Mononuclear cell (primary cell): Measurements from ENCODE around the gene CXCL6. TPM values are rescaled to one million over a fixed set of nuclear protein-coding genes. Genes with fewer than 3 reads are reported as not detected.
A peak's percentile ranks its signal among the peaks of the same experiment; 100 is the strongest.

Experiments used
- H3K27me3 ChIP-seq: 2 replicates; pipeline ENCODE4 v1.6.0; 2011; ENCODE audit warnings: low read length, control low read depth; ENCODE audit not compliant: insufficient read depth
- H3K4me1 ChIP-seq: 2 replicates; pipeline ENCODE4 v1.5.1; 2011; ENCODE audit warnings: mild to moderate bottlenecking, low read length, control low read depth; ENCODE audit not compliant: insufficient read depth
- H3K4me3 ChIP-seq: 2 replicates; pipeline ENCODE4 v1.5.1; 2011; ENCODE audit warnings: mild to moderate bottlenecking, low read length, moderate library complexity
- H3K9me3 ChIP-seq: 2 replicates; pipeline ENCODE4 v1.5.1; 2011; ENCODE audit warnings: low read depth, mild to moderate bottlenecking, control low read depth, low read length
- total RNA-seq: library from RNA; depleted of rRNA; stranded (reverse); fragments of >200 nt; gene quantifications from one replicate; pipeline ENCODE4 v1.2.3, GENCODE V29; 2012

CXCL6 gene
- total RNA-seq, 1 donor: not detected

DNA sequence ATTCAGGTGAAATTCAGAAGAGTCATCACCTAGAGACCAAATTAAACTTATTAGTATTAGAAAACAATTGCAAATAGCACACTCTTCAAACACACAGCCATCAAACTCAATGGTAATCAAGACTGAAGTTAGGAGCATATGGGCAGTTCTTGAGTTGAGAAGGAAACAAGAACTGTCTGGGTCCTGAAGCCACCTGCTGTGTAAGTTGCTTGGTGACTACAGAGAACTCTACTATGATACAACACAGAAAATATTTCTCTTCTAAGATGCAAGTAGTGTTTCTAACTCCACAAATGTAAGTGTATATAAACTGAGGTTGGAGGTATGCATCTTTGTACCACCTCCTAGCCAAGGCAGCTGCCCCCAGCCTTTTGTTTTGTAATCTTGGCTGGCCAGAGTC lies 16.3 kb downstream of the CXCL6 start:
- H3K9me3 ChIP-seq: no peaks in the 10 kb centered on the region
- no peaks in the 10 kb centered on the region for H3K27me3 ChIP-seq
- H3K4me1 ChIP-seq: peaks cover 12% of the 10 kb centered on the region
- no peak overlapping the region for H3K4me3 ChIP-seq

DNA sequence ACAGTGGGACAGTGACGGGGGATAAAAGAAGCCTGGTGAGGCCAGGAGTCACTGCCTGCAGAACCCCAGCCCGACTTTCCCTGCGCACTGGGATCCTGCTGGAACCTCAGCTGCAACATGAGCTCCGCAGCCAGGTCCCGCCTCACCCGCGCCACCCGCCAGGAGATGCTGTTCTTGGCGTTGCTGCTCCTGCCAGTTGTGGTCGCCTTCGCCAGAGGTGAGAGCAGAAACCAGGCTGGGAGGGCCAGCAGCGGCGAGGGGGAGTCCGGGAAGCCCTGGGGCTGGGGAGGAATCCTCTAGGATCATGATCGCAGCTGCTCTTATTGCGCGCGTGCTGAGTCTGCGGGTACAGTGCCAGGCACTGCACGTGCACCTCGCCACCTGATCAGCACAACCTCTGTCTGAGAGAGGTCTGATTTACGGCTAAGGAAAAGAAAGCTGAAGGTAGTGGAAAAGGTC lies 16.8 kb downstream of the CXCL6 start, which contains the start of gene PF4V1:
Gene PF4V1 (plus strand): TSS at position 51 of the 459 bp plus-strand sequence. CDS start 67 bp downstream, at position 118.
- Histone ChIP-seq H3K4me3 (no peak within 1 kb of the TSS), H3K27me3 (no peaks in the 10 kb centered on the region), H3K4me1 (peaks cover 8% of the 10 kb centered on the region), H3K9me3 (no peaks in the 10 kb centered on the region)

DNA sequence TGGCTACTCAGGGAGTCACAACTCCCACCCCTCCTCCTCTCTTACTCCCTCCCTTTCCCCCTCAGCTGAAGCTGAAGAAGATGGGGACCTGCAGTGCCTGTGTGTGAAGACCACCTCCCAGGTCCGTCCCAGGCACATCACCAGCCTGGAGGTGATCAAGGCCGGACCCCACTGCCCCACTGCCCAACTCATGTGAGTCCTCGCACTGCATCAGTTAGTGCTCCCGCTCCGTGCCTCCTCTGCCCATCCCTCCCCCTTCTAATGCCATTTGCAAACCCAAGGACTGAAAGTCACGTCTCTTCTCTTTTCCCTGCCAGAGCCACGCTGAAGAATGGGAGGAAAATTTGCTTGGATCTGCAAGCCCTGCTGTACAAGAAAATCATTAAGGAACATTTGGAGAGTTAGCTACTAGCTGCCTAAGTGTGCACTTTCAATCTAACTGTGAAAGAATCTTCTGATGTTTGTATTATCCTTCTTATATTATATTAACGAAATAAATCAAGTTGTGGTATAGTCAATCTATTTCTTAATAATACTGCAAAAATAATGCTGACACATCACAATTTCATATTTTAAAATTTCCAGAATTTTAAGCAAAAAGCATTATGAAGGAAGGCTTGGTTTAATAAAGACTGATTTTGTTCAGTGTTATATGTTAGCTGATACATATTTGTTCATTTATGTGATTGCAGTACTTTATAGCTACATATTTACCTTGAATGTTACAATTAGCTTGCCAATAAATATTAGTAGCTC lies 17.4 kb downstream of the CXCL6 start:
- Histone ChIP-seq H3K27me3 (no peaks in the 10 kb centered on the region), H3K9me3 (no peaks in the 10 kb centered on the region), H3K4me1 (peaks cover 5% of the 10 kb centered on the region), H3K4me3 (no peak overlapping the region)

DNA sequence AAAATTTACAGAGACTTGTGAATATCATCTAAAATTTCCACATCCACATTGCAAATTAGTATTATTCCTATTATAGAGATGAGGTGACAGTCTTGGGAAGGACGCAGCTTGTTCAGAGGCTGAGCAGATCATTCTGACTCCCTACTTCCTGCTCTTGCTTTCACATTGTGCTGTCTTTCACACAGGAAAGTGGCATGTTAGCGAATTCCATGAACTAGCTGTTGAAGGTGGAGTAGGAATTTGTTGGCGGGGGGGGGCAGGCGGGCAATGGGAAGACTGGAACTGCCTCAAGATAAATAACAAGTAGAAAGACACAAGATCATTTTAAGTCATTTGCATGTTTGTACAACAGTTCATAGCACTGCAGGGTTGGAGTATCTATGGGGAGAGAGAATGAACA lies 18.9 kb downstream of the CXCL6 start:
- Histone ChIP-seq H3K9me3 (no peaks in the 10 kb centered on the region), H3K4me3 (no peak overlapping the region), H3K4me1 (peaks cover 5% of the 10 kb centered on the region), H3K27me3 (no peaks in the 10 kb centered on the region)

DNA sequence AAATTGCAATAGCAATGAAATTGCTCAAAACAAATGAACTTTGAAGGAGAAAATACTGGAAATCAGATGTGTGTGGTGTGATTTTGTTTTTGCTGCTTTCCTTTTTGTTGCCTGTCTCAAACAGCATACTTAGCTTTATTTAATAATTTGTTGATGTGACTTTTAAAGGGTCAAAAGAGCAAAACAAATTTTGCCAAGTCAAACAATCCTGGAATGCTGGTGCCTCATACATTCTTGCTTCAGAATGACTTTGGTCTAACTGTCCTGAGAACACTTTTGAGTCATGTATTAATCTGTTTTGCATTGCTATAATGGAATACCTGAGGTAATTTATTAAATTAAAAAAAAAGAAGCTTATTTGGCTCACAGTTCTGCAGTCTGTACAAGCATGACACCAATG lies 20.0 kb downstream of the CXCL6 start:
- no peak overlapping the region for H3K4me3 ChIP-seq
- no peaks in the 10 kb centered on the region for H3K9me3 ChIP-seq
- peaks cover 5% of the 10 kb centered on the region for H3K4me1 ChIP-seq
- H3K27me3 ChIP-seq: no peaks in the 10 kb centered on the region

DNA sequence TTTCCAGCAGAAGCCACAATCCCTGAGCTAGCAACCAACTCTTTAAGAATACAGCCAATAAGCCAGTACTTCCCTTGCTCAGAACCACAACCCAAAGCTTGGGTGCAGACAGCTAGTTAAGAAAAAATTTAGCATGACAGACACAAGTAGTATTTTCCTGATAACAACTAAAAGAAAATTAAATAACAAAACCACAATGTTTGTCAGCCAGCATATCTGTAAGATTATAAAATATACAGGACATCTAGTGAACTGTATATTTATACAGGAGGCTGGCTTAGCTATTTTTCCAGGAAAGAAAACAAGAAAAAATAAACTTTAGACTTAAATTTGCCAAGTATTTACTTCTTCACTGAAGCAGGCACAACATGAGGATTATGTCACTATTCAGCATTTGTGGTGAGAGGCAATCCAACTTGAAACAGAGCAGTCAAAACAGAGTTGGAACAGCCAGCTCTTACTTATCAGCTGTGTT lies 23.2 kb downstream of the CXCL6 start:
- Histone ChIP-seq H3K27me3 (no peaks in the 10 kb centered on the region), H3K4me1 (peaks cover 4% of the 10 kb centered on the region), H3K4me3 (no peak overlapping the region), H3K9me3 (no peaks in the 10 kb centered on the region)

DNA sequence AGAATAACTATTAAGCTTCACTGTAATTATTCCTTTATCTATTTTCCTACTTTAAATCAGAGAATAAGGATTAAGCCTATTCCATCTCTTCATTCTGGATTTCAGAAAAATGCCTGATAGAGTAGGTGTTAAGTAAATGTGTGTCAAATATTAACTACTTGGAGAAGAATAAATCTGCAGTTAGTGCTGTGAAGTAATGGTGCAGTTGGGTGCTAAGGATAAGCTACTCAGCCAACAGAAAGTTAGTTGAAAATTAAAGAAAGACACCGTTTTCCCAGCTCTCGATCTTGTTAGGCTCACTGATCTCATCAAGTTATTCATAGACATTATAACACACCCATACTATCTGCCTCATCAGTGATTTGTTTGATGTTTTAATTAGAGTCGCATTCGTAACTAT lies 23.7 kb downstream of the CXCL6 start:
- H3K4me3 ChIP-seq: no peak overlapping the region
- H3K4me1 ChIP-seq: peaks cover 7% of the 10 kb centered on the region

DNA sequence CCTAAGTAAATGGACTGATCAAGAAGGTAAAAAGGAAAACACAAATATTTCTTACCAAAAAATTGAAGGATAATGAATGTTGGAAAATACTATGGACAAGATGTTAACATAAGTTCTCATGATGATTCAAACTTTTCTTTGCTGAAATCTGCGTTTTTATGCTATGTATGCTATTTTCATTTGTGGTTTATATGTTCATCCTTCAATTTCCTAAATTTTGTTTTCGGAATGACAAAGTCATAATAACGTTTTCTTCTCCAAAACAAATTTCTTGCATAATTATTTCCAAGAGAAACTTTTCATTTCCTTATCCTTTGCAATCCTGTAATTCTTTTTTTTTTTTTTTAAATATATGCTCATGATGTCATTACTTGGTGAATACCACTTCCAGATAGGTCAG lies 24.4 kb downstream of the CXCL6 start:
- H3K9me3 ChIP-seq: no peaks in the 10 kb centered on the region
- peaks cover 7% of the 10 kb centered on the region for H3K4me1 ChIP-seq
- no peak overlapping the region for H3K4me3 ChIP-seq
- no peaks in the 10 kb centered on the region for H3K27me3 ChIP-seq

More for the DNA sequence above, 23.7 kb downstream of the CXCL6 start:
- Histone ChIP-seq H3K27me3 (no peaks in the 10 kb centered on the region), H3K9me3 (no peaks in the 10 kb centered on the region)

DNA sequence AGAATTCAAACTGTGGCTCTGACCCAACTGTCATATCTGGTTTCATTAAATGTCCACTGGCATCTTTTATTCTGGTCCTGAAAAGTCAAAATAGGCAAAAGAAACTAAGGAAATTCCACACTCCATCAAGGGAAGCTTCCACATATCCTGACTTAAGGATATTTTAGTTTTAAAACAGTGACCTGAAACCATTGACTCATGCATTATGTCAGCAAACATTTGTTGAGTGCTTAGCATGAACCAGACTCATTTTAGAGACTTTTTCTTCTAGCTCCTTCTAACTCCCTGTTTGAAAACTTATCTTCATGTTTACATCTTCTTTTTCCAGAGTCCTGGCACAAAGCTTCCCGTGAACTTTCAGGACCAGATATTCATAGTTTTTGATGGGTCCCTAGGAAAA lies 25.8 kb downstream of the CXCL6 start:
- Histone ChIP-seq H3K27me3 (no peaks in the 10 kb centered on the region), H3K4me1 (peaks cover 7% of the 10 kb centered on the region), H3K4me3 (no peak overlapping the region), H3K9me3 (no peaks in the 10 kb centered on the region)

DNA sequence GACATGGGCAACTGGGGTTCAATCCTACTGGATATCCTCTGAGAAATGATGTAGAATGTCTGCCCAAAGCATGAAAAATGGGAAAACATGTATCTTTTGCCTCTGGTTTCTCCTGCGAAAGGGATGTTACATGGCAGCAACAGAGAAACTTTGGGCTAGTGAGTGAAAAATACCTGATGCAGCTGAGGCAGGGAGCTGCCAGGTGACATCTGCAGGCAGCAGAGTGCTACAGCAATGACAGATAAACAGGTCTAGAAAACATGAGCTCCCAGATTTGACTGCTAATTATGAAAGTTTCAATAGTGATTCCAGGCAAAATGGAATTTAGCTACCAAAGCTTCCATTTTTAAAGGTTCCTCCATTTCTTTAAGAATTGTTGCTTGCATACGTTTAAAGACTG lies 27.9 kb downstream of the CXCL6 start:
- H3K9me3 ChIP-seq: no peaks in the 10 kb centered on the region

DNA sequence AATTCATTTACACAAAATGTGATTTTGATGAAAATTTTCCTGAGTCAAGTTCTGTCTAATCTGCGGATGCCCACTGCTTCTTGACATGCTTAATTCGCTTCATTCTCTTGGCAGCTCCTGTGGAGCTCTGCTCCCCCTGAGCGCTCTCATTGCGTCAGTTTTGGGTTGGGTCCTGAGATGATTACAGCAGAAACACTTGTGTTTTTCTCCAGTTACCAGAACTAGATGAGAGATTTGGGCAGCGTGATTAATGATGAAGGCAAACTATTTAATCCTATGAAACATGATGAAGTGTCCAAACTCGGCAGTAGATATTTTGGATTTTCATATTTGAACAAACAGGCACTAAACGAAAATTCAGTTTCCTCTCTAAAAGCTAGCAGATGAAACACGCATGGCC lies 28.5 kb downstream of the CXCL6 start:
- Histone ChIP-seq H3K9me3 (no peaks in the 10 kb centered on the region), H3K4me3 (no peak overlapping the region), H3K4me1 (peaks cover 20% of the 10 kb centered on the region), H3K27me3 (no peaks in the 10 kb centered on the region)

More for the DNA sequence above, 27.9 kb downstream of the CXCL6 start:
- H3K4me3 ChIP-seq: no peak overlapping the region
- H3K4me1 ChIP-seq: peaks cover 14% of the 10 kb centered on the region
- H3K27me3 ChIP-seq: no peaks in the 10 kb centered on the region

DNA sequence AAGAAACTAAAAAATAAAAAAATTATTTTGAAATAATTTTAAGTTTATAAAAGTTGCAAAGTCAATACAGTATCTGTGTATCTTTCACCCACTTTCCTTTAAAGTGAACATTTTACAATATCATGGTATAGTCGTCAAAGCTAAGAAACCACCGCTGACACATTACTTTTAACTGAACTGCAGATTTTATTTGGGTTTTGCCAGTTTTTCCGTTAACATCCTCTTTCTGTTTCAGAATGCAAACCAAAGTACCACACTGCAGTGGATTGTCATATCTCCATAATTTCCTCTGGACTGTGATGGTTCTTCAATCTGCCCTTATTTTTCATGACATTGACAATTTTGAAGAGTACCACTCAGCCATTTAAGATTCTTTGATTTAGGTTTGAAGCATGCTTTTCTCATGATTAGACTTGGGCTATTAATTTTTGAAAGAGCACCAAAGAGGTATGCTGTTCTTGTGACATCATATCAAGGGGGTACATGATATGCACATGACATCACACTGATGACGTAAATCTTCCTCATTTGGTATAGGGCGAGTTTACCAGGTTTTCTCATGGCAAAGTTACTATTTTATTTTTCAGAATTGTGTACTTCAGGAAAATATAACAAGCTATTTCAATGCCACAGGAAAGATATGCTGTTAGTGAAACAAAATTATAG lies 29.1 kb downstream of the CXCL6 start:
- peaks cover 25% of the 10 kb centered on the region for H3K4me1 ChIP-seq
- H3K27me3 ChIP-seq: no peaks in the 10 kb centered on the region
- H3K9me3 ChIP-seq: no peaks in the 10 kb centered on the region
- H3K4me3 ChIP-seq: no peak overlapping the region

DNA sequence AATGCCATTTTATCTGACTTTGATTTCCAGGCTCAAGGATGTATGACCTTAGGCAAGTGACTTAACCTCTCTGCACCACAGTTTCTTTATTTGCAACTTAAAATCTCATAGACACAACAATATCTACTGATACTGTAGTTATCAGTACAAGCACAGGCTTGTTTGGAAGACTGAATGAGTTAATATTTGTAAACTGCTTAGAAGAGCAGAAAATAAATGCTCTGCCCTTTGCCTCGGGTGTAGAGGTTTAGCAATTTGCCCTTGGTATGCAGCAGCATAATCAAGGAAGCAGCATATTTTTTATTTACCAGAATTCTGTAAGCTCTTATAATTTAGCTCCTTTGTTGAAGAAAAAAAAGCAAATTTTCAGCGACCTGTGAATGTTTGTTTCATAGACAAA lies 29.8 kb downstream of the CXCL6 start:
- Histone ChIP-seq H3K4me3 (no peak overlapping the region), H3K4me1 (peaks cover 25% of the 10 kb centered on the region), H3K27me3 (no peaks in the 10 kb centered on the region), H3K9me3 (no peaks in the 10 kb centered on the region)

DNA sequence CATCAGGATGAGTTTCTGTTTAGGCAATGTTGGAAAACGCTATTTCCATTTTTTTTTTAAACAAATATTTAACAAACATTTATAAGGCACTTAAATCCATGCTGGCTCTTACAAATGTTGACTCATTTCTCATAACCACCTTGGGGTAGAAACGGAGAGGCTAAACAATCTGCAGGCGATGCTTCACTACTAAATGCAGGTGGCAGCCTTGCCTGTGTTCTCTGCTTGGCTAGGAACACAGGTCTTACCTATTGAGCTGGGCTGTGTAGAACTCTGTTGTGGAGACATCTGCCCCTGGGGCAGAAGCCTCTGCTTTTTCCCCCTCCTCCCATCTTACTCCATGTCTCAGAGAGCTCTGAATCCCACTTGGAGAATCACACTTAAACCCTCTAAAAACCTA lies 31.3 kb downstream of the CXCL6 start:
- no peak overlapping the region for H3K4me3 ChIP-seq
- H3K27me3 ChIP-seq: no peaks in the 10 kb centered on the region
- no peaks in the 10 kb centered on the region for H3K9me3 ChIP-seq
- H3K4me1 ChIP-seq: peaks cover 38% of the 10 kb centered on the region

DNA sequence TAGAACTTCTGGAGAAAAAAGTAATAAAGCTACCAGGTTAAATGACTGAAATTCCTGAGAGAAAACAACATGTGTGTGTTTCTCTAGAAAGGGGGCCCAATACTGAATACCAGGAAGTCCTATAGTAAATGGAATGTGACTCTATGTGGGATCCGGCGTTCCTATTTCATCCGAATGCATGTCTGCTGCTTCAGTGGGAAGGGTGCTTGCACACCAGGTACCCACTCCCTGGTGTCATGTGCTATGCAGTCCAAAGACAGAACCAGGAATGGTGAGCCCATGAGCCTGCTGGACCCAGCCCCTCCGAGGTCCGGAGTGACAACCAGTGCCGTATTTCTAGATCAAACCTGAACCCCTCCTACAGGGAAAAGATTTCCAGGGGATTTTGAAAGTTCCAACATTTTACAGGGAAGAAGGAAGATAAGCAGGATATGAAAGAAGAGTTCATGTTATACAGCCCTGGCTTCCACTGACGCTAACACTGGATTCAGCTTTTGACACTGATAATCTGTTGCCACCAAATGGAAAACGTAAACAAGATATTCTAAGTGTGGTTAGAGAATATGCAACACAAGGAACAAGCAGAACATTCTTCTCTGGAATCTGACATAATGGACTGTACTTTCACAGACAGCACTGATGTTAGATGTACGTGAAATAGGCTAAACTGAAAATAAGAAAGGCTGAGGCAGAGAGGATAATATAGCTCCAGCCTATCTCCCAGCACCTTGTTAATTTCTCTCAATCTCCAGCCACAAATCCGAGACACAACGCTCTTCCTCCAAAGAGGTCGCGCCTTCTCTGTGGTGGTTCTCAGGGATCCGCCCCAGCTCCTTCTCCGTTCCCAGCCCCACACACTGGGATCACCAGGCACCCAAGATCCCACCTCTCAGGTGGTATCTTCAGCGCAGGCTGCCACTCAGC lies 32.0 kb downstream of the CXCL6 start:
- Histone ChIP-seq H3K27me3 (no peaks in the 10 kb centered on the region), H3K9me3 (no peaks in the 10 kb centered on the region), H3K4me1 (peaks cover 45% of the 10 kb centered on the region), H3K4me3 (peak overlapping the region; percentile 42)
